SK-N-MC (cell line): ENCODE data around the gene DLL4.

Experiments
- DNase-seq: peaks from one replicate; pipeline ENCODE4 v3.0.0-alpha.2; 2011; ENCODE audit warnings: low read depth, low spot score
- H3K27ac ChIP-seq: fragments of 200-600 bp; sonication (generic); 2 replicates; pipeline ENCODE4 v1.5.1; 2016; ENCODE audit warnings: mixed run types
- H3K36me3 ChIP-seq: fragments of 200-600 bp; sonication (generic); 2 replicates; pipeline ENCODE4 v1.6.1; 2017; ENCODE audit warnings: antibody characterized with exemption, low read length, mixed read lengths; ENCODE audit not compliant: insufficient read depth
- H3K4me3 ChIP-seq: fragments of 200-600 bp; sonication (generic); 2 replicates; pipeline ENCODE4 v1.5.1; 2016
- H3K9ac ChIP-seq: fragments of 200-600 bp; sonication (generic); 2 replicates; pipeline ENCODE4 v1.8.0; 2017; ENCODE audit warnings: mixed run types, mixed read lengths; ENCODE audit not compliant: insufficient read length
- H3K9me3 ChIP-seq: fragments of 200-600 bp; sonication (generic); 2 replicates; pipeline ENCODE4 v1.6.1; 2017; ENCODE audit warnings: low read depth, mild to moderate bottlenecking, antibody characterized with exemption, low read length, moderate library complexity, mixed read lengths
- EZH2 ChIP-seq: fragments of 200-600 bp; sonication (generic); IDR thresholded peaks from one replicate; pipeline ENCODE4 v1.6.1; 2017; ENCODE audit warnings: antibody characterized with exemption
- FOXP2 ChIP-seq: optimal IDR thresholded peaks from 2 replicates; pipeline ENCODE3; 2011; ENCODE audit warnings: mild to moderate bottlenecking, moderate library complexity; ENCODE audit not compliant: insufficient read depth; ENCODE audit errors: extremely low read length, control extremely low read depth
- POLR2AphosphoS5 ChIP-seq: IDR thresholded peaks from 2 replicates; pipeline ENCODE4 v1.6.1; 2012; ENCODE audit warnings: mild to moderate bottlenecking, low read depth, low read length, borderline replicate concordance

DLL4 gene

GRCh38 chr15:40936709-40937666 is 7.8 kb downstream of the DLL4 start:
- Histone ChIP-seq H3K4me3 (no peak overlapping the region), H3K9ac (no peak overlapping the region), H3K27ac (no peak overlapping the region), H3K36me3 (no peaks in the 10 kb centered on the region), H3K9me3 (no peaks in the 10 kb centered on the region)
- DNase-seq, result no peak
- TF ChIP-seq FOXP2 (no peak), POLR2AphosphoS5 (no peak), EZH2 (no peak)

DNA sequence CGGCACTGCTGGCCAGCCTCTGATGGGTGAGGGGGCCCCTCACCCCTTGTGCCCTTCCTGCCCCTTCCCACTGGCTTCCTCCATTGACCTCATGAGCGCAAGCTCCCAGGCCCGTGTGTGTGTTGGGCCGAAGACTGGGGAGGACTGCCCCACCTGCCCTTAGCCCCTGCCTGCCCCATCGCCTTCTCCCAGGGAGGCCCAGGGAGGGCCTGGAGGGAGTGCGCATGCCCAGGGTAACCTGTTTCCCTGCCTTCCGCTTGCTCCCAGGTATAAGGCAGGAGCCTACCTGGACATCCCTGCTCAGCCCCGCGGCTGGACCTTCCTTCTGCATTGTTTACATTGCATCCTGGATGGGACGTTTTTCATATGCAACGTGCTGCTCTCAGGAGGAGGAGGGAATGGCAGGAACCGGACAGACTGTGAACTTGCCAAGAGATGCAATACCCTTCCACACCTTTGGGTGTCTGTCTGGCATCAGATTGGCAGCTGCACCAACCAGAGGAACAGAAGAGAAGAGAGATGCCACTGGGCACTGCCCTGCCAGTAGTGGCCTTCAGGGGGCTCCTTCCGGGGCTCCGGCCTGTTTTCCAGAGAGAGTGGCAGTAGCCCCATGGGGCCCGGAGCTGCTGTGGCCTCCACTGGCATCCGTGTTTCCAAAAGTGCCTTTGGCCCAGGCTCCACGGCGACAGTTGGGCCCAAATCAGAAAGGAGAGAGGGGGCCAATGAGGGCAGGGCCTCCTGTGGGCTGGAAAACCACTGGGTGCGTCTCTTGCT is 8.8 kb downstream of the DLL4 start:
- no peak for DNase-seq
- no peaks in the 10 kb centered on the region for H3K36me3 ChIP-seq
- no peak overlapping the region for H3K9ac ChIP-seq
- H3K9me3 ChIP-seq, result no peaks in the 10 kb centered on the region
- H3K27ac ChIP-seq, result no peak overlapping the region
- TF ChIP-seq EZH2 (no peak), FOXP2 (no peak), POLR2AphosphoS5 (no peak)
- no peak overlapping the region for H3K4me3 ChIP-seq

GRCh38 chr15:40938536-40938870 is 9.4 kb downstream of the DLL4 start:
- TF ChIP-seq FOXP2 (no peak), POLR2AphosphoS5 (no peak), EZH2 (no peak)
- Histone ChIP-seq H3K9ac (no peak overlapping the region), H3K4me3 (no peak overlapping the region), H3K27ac (no peak overlapping the region), H3K36me3 (no peaks in the 10 kb centered on the region), H3K9me3 (no peaks in the 10 kb centered on the region)
- DNase-seq, result no peak

DNA sequence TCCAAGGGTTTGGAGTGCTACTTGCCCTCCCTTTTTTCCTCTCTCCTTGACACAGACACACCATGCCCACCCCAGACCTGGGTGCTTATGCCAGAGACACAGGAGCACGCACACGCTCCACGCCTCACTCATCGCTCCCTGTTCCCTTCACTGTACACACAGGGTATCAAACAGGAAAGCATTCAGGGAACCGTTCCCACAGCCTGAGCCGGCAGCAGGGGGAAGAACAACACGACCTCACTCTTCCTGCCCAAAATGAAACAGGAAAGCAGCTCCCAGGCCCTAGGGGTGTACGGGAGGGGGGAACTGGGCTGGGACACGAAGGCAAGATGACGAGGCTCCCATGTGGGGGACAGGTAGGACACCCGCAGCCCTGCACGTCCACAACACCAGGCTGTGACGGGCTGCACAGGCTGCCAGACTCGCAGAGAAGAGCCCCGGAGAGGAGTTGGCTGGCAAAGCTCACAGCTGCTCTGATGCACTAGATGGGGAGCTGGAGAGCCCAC is 11.2 kb downstream of the DLL4 start:
- H3K4me3 ChIP-seq, result no peak overlapping the region
- H3K9ac ChIP-seq, result no peak overlapping the region
- no peaks in the 10 kb centered on the region for H3K36me3 ChIP-seq
- no peak for TF ChIP-seq EZH2
- no peak for TF ChIP-seq FOXP2
- TF ChIP-seq POLR2AphosphoS5, result no peak
- H3K9me3 ChIP-seq, result no peaks in the 10 kb centered on the region
- no peak for DNase-seq
- H3K27ac ChIP-seq, result no peak overlapping the region

DNA sequence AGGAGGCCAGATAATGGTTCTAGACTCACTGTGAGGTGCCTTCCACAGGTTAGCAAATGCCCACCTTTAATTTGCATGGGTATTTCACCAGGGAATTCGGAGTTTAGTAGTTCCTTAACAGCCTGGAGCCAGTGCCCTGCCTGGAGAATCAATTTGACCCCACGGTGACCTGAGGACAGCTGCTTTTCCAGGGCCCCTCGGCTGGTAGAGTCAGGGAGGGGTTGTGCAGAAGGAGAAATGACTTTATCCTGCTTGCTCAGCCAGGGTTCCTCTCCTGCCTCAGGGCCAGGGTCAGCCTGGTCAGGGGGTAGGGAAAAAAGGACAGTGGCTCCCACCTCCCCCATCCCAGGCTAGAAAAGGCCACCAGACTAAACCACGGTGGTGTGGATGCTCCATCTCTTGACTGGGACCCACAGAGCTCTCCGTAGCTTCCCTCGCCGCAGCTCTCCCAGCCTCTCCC is 12.0 kb downstream of the DLL4 start:
- DNase-seq, result no peak
- TF ChIP-seq POLR2AphosphoS5 (no peak), FOXP2 (no peak), EZH2 (no peak)
- Histone ChIP-seq H3K9ac (peak overlapping the region; percentile 78), H3K36me3 (no peaks in the 10 kb centered on the region), H3K4me3 (peak overlapping the region; percentile 86), H3K27ac (no peak overlapping the region), H3K9me3 (no peaks in the 10 kb centered on the region)

DNA sequence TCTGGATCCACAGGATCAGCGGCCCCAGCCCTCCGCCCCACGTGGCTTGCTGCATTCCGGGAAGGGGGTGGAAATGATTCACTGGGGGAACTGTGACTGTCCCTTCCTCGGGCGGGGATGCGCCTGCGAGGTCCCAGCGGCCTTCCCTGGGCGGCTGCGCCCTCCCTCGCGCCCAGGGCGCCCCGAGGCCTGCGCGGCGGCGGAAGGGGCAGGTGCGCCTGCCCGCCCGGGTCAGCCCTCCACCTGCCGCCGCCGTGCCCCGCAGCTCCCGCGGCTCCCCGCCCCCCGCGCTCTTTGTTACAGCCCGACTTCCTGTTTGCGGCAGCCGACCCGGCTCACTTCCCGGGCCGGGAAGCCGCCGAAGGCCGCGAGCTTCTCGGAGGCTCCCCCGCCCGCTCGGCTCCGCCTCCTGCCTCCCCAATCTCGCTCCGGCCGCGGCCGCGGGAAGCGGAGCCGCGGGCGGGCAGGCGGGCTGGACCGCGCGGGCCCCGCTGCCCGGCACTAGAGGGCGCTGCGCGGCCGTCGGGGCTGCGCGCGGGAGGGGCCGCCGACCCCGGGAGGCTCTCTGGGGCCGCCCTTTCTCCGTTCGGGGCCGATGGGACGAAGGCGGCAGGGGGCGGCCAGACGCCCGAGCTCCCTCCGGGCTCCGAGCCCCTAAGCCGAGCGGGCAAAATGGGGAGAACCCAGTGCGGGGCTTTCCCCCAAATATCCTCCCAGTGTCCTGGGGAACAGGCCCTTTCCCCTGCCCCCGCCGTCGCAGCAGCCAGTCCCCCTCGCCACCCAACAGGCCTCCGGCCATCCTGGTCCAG is 12.6 kb downstream of the DLL4 start:
- H3K9me3 ChIP-seq, result no peaks in the 10 kb centered on the region
- H3K27ac ChIP-seq, result no peak overlapping the region
- H3K9ac ChIP-seq, result peak overlapping the region; percentile 78
- peak overlapping the region; percentile 86 for H3K4me3 ChIP-seq
- H3K36me3 ChIP-seq, result no peaks in the 10 kb centered on the region
- DNase-seq, result no peak
- TF ChIP-seq FOXP2 (no peak), POLR2AphosphoS5 (0 out of 2 replicates have a peak, but pooled peaks have one; percentile 20)

GRCh38 chr15:40942337-40942854 is 13.3 kb downstream of the DLL4 start:
- Histone ChIP-seq H3K9ac (peak overlapping the region; percentile 78), H3K36me3 (no peaks in the 10 kb centered on the region), H3K9me3 (no peaks in the 10 kb centered on the region), H3K27ac (no peak overlapping the region), H3K4me3 (peak overlapping the region; percentile 86)
- TF ChIP-seq EZH2 (no peak), FOXP2 (no peak), POLR2AphosphoS5 (no peak)
- DNase-seq, result no peak

DNA sequence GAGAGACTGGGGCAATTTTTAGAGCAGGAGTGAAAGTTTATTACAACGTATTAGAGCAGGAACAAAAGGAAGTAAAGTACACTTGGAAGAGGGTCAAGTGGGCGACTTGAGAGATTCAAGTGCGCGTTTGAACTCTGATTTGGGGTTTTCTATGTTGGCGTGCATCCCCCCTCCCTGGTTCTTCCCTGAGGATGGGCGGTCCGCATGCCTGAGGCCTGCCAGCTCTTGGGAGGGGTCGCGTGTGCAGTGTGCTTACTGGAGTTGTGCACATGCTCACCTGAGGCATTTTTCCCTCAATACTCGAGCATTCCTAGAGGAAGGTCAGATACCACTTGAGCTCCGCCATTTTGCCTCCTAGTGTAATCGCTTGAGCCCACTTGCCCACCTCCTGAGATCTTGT is 13.7 kb downstream of the DLL4 start:
- TF ChIP-seq POLR2AphosphoS5 (no peak), EZH2 (no peak), FOXP2 (no peak)
- Histone ChIP-seq H3K36me3 (no peaks in the 10 kb centered on the region), H3K4me3 (peak overlapping the region; percentile 86; the same call in 1 of the 2 replicates), H3K9ac (peak overlapping the region; percentile 78), H3K9me3 (no peaks in the 10 kb centered on the region), H3K27ac (no peak overlapping the region)
- no peak for DNase-seq
